GM11168 (cell line): ENCODE measurements around the gene GCC1.
"Not testable (repeated sequence)": the region's sequence is repeated elsewhere in the genome, so short reads cannot be mapped to it uniquely, and the experiment has no call there.

Experiments used
- in situ Hi-C: fragments of 300-500 bp; cut with MboI; formaldehyde crosslinking; loops from one replicate; pipeline ENCODE4 v1.12.0; 2022; ENCODE audit warnings: low sequenced_read_pairs; ENCODE audit not compliant: unreplicated experiment

Gene GCC1

DNA sequence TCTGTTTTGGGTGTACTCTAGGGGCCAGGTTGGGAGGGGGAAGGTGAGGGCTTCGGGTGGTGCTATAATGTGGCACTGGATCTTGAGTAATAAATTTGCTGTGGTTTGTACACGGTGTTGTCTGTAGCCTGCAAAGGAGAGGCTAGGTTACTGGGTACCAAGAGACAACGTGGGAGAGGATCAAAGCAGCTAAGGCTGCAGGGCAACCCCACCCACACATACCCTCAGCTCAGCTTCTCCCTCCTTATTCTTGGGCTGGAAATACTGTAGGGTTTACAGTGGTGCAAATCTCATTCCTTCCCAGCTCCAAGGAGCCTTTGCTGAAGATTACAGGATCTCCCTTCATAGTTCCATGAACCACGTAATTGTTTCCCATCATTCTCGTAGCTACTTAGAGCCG, 6.2 kb upstream of the GCC1 start:
- in situ Hi-C loops: no loop called here

DNA sequence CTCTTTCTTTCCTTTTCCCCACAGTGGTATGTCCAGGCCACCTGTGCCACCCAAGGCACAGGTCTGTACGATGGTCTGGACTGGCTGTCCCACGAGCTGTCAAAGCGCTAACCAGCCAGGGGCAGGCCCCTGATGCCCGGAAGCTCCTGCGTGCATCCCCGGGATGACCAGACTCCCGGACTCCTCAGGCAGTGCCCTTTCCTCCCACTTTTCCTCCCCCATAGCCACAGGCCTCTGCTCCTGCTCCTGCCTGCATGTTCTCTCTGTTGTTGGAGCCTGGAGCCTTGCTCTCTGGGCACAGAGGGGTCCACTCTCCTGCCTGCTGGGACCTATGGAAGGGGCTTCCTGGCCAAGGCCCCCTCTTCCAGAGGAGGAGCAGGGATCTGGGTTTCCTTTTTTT, 5.8 kb upstream of the GCC1 start:
- in situ Hi-C loops: no loop called here

GRCh38 chr7:127589896-127590295, 4.5 kb upstream of the GCC1 start:
- in situ Hi-C loops: no loop called here

GRCh38 chr7:127588697-127589482, 3.5 kb upstream of the GCC1 start:
- in situ Hi-C loops: no loop called here

GRCh38 chr7:127588019-127588696, 2.8 kb upstream of the GCC1 start, which contains the start of gene ARF5:
Gene ARF5, plus strand, starts transcription at chr7:127588411. Its CDS starts 88 bp downstream, at chr7:127588499.
- in situ Hi-C loops: no loop called here

GRCh38 chr7:127587663-127588018, 2.2 kb upstream of the GCC1 start:
- in situ Hi-C loops: no loop called here

- in situ Hi-C loops: no loop called here
Measured at GRCh38 chr7:127586346-127586745, 950 bp upstream of the GCC1 start.

- in situ Hi-C loops: no loop called here
Measured at GRCh38 chr7:127584648-127585043, 750 bp downstream of the GCC1 start.

DNA sequence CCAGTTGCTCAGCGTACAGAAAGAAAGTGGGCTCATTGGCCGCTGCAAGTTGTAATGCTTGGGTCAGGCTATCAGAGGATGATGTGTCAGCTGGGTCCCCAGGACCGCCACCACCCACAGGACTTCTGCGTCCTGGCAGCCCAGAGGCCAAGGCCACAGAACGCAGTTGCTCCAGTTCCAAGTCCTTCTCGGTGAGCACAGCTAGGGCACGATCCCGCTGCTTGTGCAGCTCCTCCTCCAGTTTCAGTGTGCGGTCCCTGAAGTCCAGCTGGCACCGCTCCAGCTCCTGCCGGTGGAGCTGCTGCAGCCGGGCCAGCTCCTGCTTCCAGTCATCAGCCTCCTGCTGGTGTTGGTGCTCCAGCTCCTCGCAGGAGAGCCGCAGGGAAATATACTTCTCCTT, 3.0 kb downstream of the GCC1 start:
- in situ Hi-C loops: no loop called here

DNA sequence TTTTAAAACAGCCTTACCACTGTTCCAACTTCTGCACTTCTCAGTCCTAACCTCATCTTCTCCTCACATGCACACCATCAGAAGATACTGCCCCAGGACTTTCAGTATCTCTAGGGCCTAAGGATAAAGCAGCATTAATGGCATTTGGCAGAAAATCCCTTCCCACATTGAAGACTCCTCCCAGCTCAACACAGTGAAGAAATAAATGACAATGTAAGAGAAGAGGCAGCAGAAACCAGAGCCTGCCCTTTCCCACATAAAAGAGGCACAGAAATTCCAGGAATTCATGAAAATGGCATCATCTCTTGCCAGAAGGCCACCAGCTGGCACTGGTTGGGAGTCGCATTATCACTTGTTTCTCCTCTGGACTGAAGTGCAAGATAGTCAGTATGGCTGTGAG, 3.7 kb downstream of the GCC1 start:
- in situ Hi-C loops: no loop called here

- in situ Hi-C loops: no loop called here
Measured at GRCh38 chr7:127580612-127581011, 4.8 kb downstream of the GCC1 start.

DNA sequence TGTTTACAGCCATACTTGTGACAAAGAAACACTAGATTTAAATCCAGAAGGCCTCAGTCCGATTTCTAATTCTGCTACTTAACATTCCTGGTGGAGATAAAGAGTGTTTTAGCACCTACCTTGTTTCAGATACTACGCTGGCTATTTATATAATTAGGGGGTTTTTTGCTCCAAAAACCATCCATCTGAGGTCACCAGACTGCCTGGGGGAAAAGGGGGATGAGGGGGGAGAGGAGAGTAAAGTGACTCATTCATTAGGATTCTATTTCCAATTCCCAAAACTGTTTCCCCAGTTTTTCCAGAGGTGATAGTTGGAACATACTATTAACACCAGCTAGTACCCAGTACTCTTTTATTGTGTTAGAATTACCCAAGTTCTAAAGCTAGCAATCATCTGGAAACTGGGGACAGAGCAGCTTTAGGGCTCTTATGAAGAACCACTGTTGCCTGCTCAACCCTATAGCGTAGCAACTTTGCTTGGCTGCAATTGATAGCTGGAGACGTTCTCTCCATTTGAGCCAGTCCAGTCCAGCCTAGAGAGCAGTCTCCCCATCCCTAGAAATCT, 6.6 kb downstream of the GCC1 start:
- in situ Hi-C loops: no loop called here

DNA sequence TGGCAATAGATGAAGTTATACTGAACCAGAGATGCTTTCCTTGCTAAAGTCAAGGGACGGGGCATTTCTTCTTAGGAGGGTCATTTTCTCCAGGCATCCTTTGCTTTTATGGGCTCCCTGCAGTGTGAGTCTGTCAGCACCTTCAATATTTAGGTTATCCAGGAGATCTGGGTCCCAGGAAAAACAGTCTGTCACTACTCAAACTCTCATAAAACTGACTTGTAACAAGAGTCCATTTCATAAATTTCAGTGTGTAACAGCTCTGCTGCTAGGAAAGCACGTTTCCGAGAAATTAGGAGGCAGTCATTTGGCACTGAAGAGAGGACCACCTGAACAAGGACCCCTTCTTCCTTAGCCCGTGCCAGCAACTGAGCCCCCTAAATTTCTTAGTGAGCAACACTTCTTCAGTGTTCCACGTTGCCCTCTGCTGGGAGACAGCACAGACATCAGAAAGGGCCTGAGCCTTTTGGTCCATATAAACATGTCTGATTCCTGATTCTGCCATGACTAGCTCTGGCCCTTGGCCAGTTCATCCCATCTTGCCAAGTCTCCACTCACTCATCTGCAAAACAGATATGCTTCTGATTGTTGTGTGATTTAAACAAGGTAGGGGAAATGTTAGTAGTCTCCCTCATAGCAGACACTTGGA, 7.2 kb downstream of the GCC1 start:
- in situ Hi-C loops: no loop called here

- in situ Hi-C loops: no loop called here
Measured at GRCh38 chr7:127571741-127572505, 13.5 kb downstream of the GCC1 start.

GRCh38 chr7:127568034-127568433, 17.4 kb downstream of the GCC1 start:
- in situ Hi-C loops: not testable (repeated sequence)

DNA sequence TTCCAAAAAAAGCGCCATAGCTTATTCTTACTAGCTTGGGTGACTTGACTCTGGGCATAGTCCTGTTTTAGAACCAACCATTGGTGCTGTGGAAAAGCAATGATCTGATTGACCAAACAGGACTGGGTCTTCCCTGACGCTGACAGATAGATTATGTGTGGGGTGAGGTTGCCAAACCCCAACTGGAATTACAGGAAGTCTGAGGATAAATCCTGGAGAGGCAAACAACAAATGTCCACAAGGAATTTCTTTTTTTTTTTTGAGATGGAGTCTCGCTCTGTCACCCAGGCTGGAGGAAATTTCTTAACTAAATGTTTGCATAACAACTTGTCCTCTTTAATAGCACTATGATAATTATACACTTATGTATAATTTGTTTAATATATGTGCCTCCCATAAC, 19.2 kb downstream of the GCC1 start:
- in situ Hi-C loops: no loop called here

DNA sequence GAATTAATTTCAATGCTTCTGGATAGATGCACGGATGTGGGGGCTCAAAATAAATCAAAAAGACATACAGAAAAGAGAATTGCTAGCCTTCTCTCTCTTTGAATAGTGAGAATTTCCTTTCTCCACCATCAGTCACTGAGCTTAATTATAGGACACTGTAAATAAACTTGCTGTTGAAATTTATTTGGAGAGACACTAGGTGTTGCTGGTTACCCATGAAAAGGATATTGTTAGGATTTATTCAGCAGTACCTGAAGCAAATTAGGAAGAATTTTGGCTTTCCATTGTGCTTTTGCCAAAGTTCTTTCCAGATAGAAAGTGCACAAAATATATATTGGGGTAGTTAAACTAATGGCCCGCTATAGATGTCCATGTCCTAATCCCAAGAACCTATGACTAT, 27.6 kb downstream of the GCC1 start:
- in situ Hi-C loops: no loop called here

DNA sequence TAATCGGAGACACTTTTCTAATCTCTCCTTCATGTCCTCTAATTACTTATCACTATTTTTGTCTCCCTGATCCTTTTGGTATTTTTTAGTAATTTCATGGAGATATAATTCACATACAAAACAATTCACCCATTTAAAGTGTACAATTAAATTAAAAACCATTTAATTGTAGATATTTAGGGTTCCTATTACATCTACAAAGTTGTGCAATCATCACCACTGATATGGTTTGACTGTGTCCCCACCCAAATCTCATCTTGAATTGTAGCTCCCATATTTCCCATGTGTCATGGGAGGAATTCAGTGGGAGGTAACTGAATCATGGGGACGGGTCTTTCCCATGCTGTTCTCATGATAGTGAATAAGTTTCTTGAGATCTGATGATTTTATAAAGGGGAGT, 29.0 kb downstream of the GCC1 start:
- in situ Hi-C loops: no loop called here

DNA sequence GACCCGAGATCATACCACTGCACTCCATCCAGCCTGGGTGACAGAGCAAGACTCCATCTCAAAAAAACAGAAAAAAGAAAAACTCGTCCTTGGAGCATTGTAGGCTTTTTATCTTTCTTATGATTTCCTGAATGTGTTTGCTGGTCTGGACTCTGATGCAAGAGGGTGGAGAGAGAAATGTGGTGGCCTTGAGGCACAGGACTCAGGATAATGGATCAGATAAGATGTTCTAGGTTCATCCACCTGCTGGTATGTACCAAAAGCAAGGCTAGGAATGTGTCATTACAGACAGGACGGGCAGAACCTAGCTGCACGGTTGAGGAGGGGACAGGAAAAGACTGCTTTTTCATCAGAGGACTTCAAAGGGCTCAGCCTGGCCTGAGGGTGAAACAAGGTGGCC, 33.5 kb downstream of the GCC1 start:
- in situ Hi-C loops: no loop called here

GRCh38 chr7:127550247-127550646, 35.1 kb downstream of the GCC1 start:
- in situ Hi-C loops: no loop called here
